HCT116 (cell line): ENCODE data around the gene NEURL4. TPM values are rescaled to one million over a fixed set of nuclear protein-coding genes. Genes with fewer than 3 reads are reported as not detected.

Experiments
- ATAC-seq: fragments of 200-7000 bp; cut with Tn5 transposase; 2 replicates; pipeline ENCODE4 v1.9.1; 2020; ENCODE audit warnings: mild to moderate bottlenecking, moderate library complexity
- BruUV-seq: library from RNA; stranded (reverse); fragments of 400-500 nt; replicated peaks from 2 replicates; lab custom pipeline; 2021; lab: Mats Ljungman, UMichigan
- CTCF ChIA-PET: fragments of 300-600 bp; sonication (Branson Sonifier 250); formaldehyde crosslinking; loops from one replicate; lab custom pipeline; 2021; ENCODE audit warnings: antibody characterized with exemption; lab: Charles Lee
- POLR2A ChIA-PET: fragments of 300-600, 350-600 bp; sonication (Branson Sonifier 250); formaldehyde crosslinking; loops from one replicate; lab custom pipeline; 2021; ENCODE audit warnings: antibody characterized with exemption; lab: Charles Lee
- RAD21 ChIA-PET, 2 experiments: fragments of 300-600 bp; sonication (Branson Sonifier 250); formaldehyde crosslinking; loops; one replicate each; lab custom pipeline; 2023; ENCODE audit warnings: low total read pairs in 2 of 2; ENCODE audit not compliant: uncharacterized antibody in 2 of 2, unreplicated experiment in 2 of 2, low non-redundant PET in 1 of 2; lab: Charles Lee
- DNase-seq: peaks from one replicate; pipeline ENCODE4 v3.0.0-alpha.2; 2010; ENCODE audit warnings: low read depth, low spot score
- H2AFZ ChIP-seq: fragments of 200-600 bp; shearing (Covaris generic), sonication (generic); 2 replicates; pipeline ENCODE4 v1.6.1; 2017; ENCODE audit warnings: low read depth, mixed run types, mixed read lengths, antibody characterized with exemption, low read length; ENCODE audit not compliant: poor library complexity, severe bottlenecking
- H3K27ac ChIP-seq: 2 replicates; pipeline ENCODE4 v1.5.1; 2012; ENCODE audit warnings: low read depth, low read length
- H3K27me3 ChIP-seq: fragments of 200-600 bp; sonication (generic); 2 replicates; pipeline ENCODE4 v1.6.1; 2016; ENCODE audit warnings: mixed run types, low read length, mixed read lengths; ENCODE audit not compliant: insufficient read depth
- H3K36me3 ChIP-seq, 2 experiments: fragments of 200-500 bp in 1 of 2; fragments of 200-600 bp in 1 of 2; sonication (Bioruptor generic) in 1 of 2; sonication (generic) in 1 of 2; 2 replicates each; pipeline versions ENCODE4 v1.5.1 to v1.6.1; 2014 to 2016; ENCODE audit warnings: low read length in 2 of 2, inconsistent platforms in 1 of 2, mixed read lengths in 1 of 2, mixed run types in 1 of 2; ENCODE audit not compliant: insufficient read depth in 2 of 2, control insufficient read depth in 1 of 2
- H3K4me1 ChIP-seq, 2 experiments: fragments of 200-600 bp in 1 of 2; sonication (generic) in 1 of 2; 2 replicates each; pipeline versions ENCODE4 v1.5.1 to v1.6.1; 2012 to 2017; ENCODE audit warnings: low read length in 2 of 2, inconsistent platforms in 1 of 2, mild to moderate bottlenecking in 1 of 2, mixed read lengths in 1 of 2, mixed run types in 1 of 2, moderate library complexity in 1 of 2; ENCODE audit not compliant: insufficient read depth in 2 of 2, control insufficient read depth in 1 of 2
- H3K4me2 ChIP-seq: fragments of 200-600 bp; sonication (generic); 2 replicates; pipeline ENCODE4 v1.6.1; 2017; ENCODE audit warnings: mixed run types, low read length, mixed read lengths
- H3K4me3 ChIP-seq, 2 experiments: fragments of 200-600 bp in 1 of 2; sonication (generic) in 1 of 2; replicated peaks in 1 of 2; 2 replicates each; pipeline ENCODE4 v1.5.1; 2011 to 2016; ENCODE audit warnings: low read length in 2 of 2, control low read depth in 1 of 2, low read depth in 1 of 2, mild to moderate bottlenecking in 1 of 2, mixed read lengths in 1 of 2, mixed run types in 1 of 2
- H3K79me2 ChIP-seq: fragments of 200-600 bp; sonication (generic); 2 replicates; pipeline ENCODE4 v1.6.1; 2017; ENCODE audit warnings: mild to moderate bottlenecking, mixed run types, low read length, moderate library complexity, mixed read lengths; ENCODE audit not compliant: insufficient read depth
- H3K9ac ChIP-seq: fragments of 200-600 bp; sonication (generic); 2 replicates; pipeline ENCODE4 v1.6.1; 2016; ENCODE audit warnings: low read length, mixed read lengths
- H3K9me2 ChIP-seq: fragments of 200-600 bp; sonication (generic), shearing (Covaris generic); 2 replicates; pipeline ENCODE4 v1.6.1; 2017; ENCODE audit warnings: mixed run types, mild to moderate bottlenecking, moderate library complexity; ENCODE audit not compliant: insufficient read depth
- H3K9me3 ChIP-seq, 2 experiments: fragments of 200-500 bp in 1 of 2; fragments of 200-600 bp in 1 of 2; sonication (Bioruptor generic) in 1 of 2; sonication (generic) in 1 of 2; 2 replicates each; pipeline ENCODE4 v1.6.1; 2014 to 2017; ENCODE audit warnings: low read length in 2 of 2, mixed read lengths in 2 of 2, inconsistent platforms in 1 of 2, low read depth in 1 of 2, mild to moderate bottlenecking in 1 of 2, mixed run types in 1 of 2, moderate library complexity in 1 of 2; ENCODE audit not compliant: control insufficient read depth in 1 of 2, insufficient read depth in 1 of 2
- H4K20me1 ChIP-seq: fragments of 200-600 bp; sonication (generic), shearing (Covaris generic); 2 replicates; pipeline ENCODE4 v1.6.1; 2017; ENCODE audit warnings: mixed run types, mild to moderate bottlenecking, moderate library complexity; ENCODE audit not compliant: insufficient read depth
- CEBPB ChIP-seq: IDR thresholded peaks from 2 replicates; pipeline ENCODE4 v1.6.1; 2012; ENCODE audit warnings: low read depth
- EGR1 ChIP-seq: IDR thresholded peaks from 2 replicates; pipeline ENCODE4 v1.6.1; 2012; ENCODE audit warnings: low read depth
- JUND ChIP-seq: IDR thresholded peaks from 2 replicates; pipeline ENCODE4 v1.6.1; 2012
- POLR2A ChIP-seq: IDR thresholded peaks from 2 replicates; pipeline ENCODE4 v1.7.0; 2011; ENCODE audit warnings: borderline replicate concordance; ENCODE audit not compliant: insufficient read depth, insufficient read length; ENCODE audit errors: extremely low read depth
- SIN3A ChIP-seq: IDR thresholded peaks from 2 replicates; pipeline ENCODE4 v1.6.1; 2012; ENCODE audit warnings: low read depth
- SP1 ChIP-seq: IDR thresholded peaks from 2 replicates; pipeline ENCODE4 v1.6.1; 2012; ENCODE audit warnings: low read depth
- SRF ChIP-seq: IDR thresholded peaks from 2 replicates; pipeline ENCODE4 v1.6.1; 2012; ENCODE audit warnings: low read depth
- TCF7L2 ChIP-seq: IDR thresholded peaks from 2 replicates; pipeline ENCODE4 v1.7.0; 2011; ENCODE audit warnings: borderline replicate concordance, inconsistent platforms; ENCODE audit not compliant: insufficient read depth, insufficient read length; ENCODE audit errors: extremely low read depth
- YY1 ChIP-seq: IDR thresholded peaks from 2 replicates; pipeline ENCODE4 v1.6.1; 2011; ENCODE audit warnings: low read length, low read depth, moderate library complexity, mild to moderate bottlenecking; ENCODE audit not compliant: insufficient replicate concordance; ENCODE audit errors: extremely low read depth
- ZNF274 ChIP-seq: fragments of 200-500 bp; sonication (Bioruptor generic); IDR thresholded peaks from 2 replicates; pipeline ENCODE4 v1.6.1; 2014; ENCODE audit warnings: mild to moderate bottlenecking, low read depth, low read length, inconsistent platforms
- intact Hi-C: fragments of 100-400 bp; cut with micrococcal nuclease; formaldehyde crosslinking; loops from 2 replicates; pipeline ENCODE4 v1.10.0; 2022
- total RNA-seq: library from RNA; stranded (reverse); gene quantifications from one replicate; pipeline ENCODE4 v1.2.1, GENCODE V29; 2021; ENCODE audit not compliant: unreplicated experiment

Gene NEURL4
- total RNA-seq, 1 experiment from 2014 or later = 56.9 TPM

GRCh38 chr17:7266784-7267183 lies 62.4 kb downstream of the NEURL4 start:
- H3K36me3 ChIP-seq = no peaks in the 10 kb centered on the region
- H4K20me1 ChIP-seq = no peaks in the 10 kb centered on the region
- H3K4me3 ChIP-seq = no peak overlapping the region
- DNase-seq (no peak), ATAC-seq (no peak)
- peak overlapping the region; percentile 40 for H3K4me2 ChIP-seq
- peaks cover 5% of the 10 kb centered on the region for H3K79me2 ChIP-seq
- H3K9ac ChIP-seq = peak overlapping the region; percentile 22; the same call in 1 of the 2 replicates
- H3K27me3 ChIP-seq = no peaks in the 10 kb centered on the region
- ChIA-PET POLR2A (interaction anchor here (1.0 to 1.1 kb wide), 2 partner anchors 9 to 17 kb away, joined by 3 to 4 read pairs; no protein-coding TSS in a partner anchor), RAD21 (no interaction called here), CTCF (interaction anchor here (1.0 to 1.3 kb wide), 2 partner anchors 15 to 52 kb away, joined by 3 to 4 read pairs; partner anchors contain the start of gene SLC2A4)
- TF ChIP-seq SIN3A (no peak), JUND (no peak), ZNF274 (no peak), YY1 (no peak), POLR2A (no peak), SP1 (no peak; the same call in 1 of the 2 replicates), TCF7L2 (no peak), SRF (no peak), CEBPB (no peak), EGR1 (no peak)
- no peak overlapping the region for H2AFZ ChIP-seq
- H3K4me1 ChIP-seq = peaks cover 22 to 48% of the 10 kb centered on the region in 2 experiments
- H3K9me3 ChIP-seq = no peaks in the 10 kb centered on the region
- no peak overlapping the region for H3K27ac ChIP-seq
- intact Hi-C loops = loop anchor here (10.0 kb wide), 1 partner anchor 168 kb away; the partner anchor contains the start of genes FGF11 and TMEM102
- no peaks in the 10 kb centered on the region for H3K9me2 ChIP-seq
- BruUV-seq = no TSS peak

Other genes with a start within 250 kb of the NEURL4 start
- not detected for gene CLEC10A, start 249.1 kb downstream of the NEURL4 start, total RNA-seq
- gene ASGR2, start 214.5 kb downstream of the NEURL4 start, total RNA-seq = 0.32 TPM
- 1.2 TPM for gene ASGR1, start 150.0 kb downstream of the NEURL4 start, total RNA-seq
- 15.0 TPM for gene DLG4, start 109.5 kb downstream of the NEURL4 start, total RNA-seq
- 554 TPM for gene ACADVL, start 109.4 kb downstream of the NEURL4 start, total RNA-seq
- 69.7 TPM for gene DVL2, start 94.8 kb downstream of the NEURL4 start, total RNA-seq
- gene PHF23, start 89.9 kb downstream of the NEURL4 start, total RNA-seq = 48.5 TPM
- 287 TPM for gene GABARAP, start 86.9 kb downstream of the NEURL4 start, total RNA-seq
- gene CTDNEP1, start 77.6 kb downstream of the NEURL4 start, total RNA-seq = 143 TPM
- gene ELP5, start 77.1 kb downstream of the NEURL4 start, total RNA-seq = 81.7 TPM
- gene CLDN7, start 66.9 kb downstream of the NEURL4 start, total RNA-seq = 286 TPM
- 2.5 TPM for gene SLC2A4, start 47.6 kb downstream of the NEURL4 start, total RNA-seq
- 2.3 TPM for gene YBX2, start 34.7 kb downstream of the NEURL4 start, total RNA-seq
- gene EIF5A, start 21.7 kb downstream of the NEURL4 start, total RNA-seq = 1,139 TPM
- 61.3 TPM for gene GPS2, start 14.0 kb downstream of the NEURL4 start, total RNA-seq
- gene ACAP1, start 7.2 kb upstream of the NEURL4 start, total RNA-seq = 8.8 TPM
- gene KCTD11, start 22.8 kb upstream of the NEURL4 start, total RNA-seq = 5.4 TPM
- not detected for gene TMEM95, start 25.8 kb upstream of the NEURL4 start, total RNA-seq
- gene TNK1, start 51.8 kb upstream of the NEURL4 start, total RNA-seq = 16.8 TPM
- 43.8 TPM for gene PLSCR3, start 65.2 kb upstream of the NEURL4 start, total RNA-seq
- gene TMEM256, start 74.8 kb upstream of the NEURL4 start, total RNA-seq = 110 TPM
- 60.5 TPM for gene NLGN2, start 78.5 kb upstream of the NEURL4 start, total RNA-seq
- gene SPEM1, start 91.0 kb upstream of the NEURL4 start, total RNA-seq = 0.32 TPM
- gene SPEM2, start 96.3 kb upstream of the NEURL4 start, total RNA-seq = not detected
- not detected for gene SPEM3, start 99.5 kb upstream of the NEURL4 start, total RNA-seq
- gene TMEM102, start 106.1 kb upstream of the NEURL4 start, total RNA-seq = 16.4 TPM
- gene FGF11, start 110.2 kb upstream of the NEURL4 start, total RNA-seq = 6.1 TPM
- gene CHRNB1, start 115.7 kb upstream of the NEURL4 start, total RNA-seq = 10.4 TPM
- 17.1 TPM for gene ZBTB4, start 150.3 kb upstream of the NEURL4 start, total RNA-seq
- gene SLC35G6, start 152.1 kb upstream of the NEURL4 start, total RNA-seq = not detected
- 205 TPM for gene POLR2A, start 155.0 kb upstream of the NEURL4 start, total RNA-seq
- 12.3 TPM for gene TNFSF12, start 219.7 kb upstream of the NEURL4 start, total RNA-seq
- gene TNFSF13, start 229.4 kb upstream of the NEURL4 start, total RNA-seq = 0.71 TPM
- gene SENP3, start 232.6 kb upstream of the NEURL4 start, total RNA-seq = 73.8 TPM